ENCODE results near the gene OSBP2. TPM values are rescaled to one million over a fixed set of nuclear protein-coding genes. Genes with fewer than 3 reads are reported as not detected.
A peak's percentile ranks its signal among the peaks of the same experiment; 100 is the strongest.
"Not testable (repeated sequence)": the region's sequence is repeated elsewhere in the genome, so short reads cannot be mapped to it uniquely, and the experiment has no call there.

Gene OSBP2
- total RNA-seq, 1 experiment from 2014 or later: 10.2 TPM

DNA sequence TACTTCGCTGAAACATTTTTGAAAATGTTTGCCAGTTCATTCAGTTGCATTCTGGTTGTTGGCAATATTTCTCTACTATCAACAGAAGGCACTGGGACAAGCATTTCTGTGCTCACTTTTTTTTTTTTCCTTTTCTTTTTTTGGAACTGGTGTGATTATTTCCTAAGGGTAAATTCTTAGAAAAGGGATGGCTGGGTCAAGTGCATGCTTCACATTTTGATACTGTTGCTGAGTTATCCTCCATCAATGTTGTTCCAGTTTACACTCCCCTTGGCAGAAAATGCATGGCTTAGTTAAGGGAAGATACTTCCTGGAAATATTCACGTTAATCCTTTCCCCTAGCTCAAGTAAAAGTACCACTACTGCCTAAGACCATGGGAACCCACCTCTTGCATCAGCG, 81.8 kb downstream of the OSBP2 start:
- Histone ChIP-seq H3K9ac (ENCODE audit: low read length) (no peak overlapping the region), H3K4me2 (ENCODE audit: low read length) (no peak overlapping the region), H3K4me1 (ENCODE audit: insufficient read depth, low read length) (peaks cover 23% of the 10 kb centered on the region), H3K9me3 (ENCODE audit: low read length) (no peaks in the 10 kb centered on the region), H2AFZ (ENCODE audit: low read length) (no peak overlapping the region), H3K27me3 (ENCODE audit: low read length) (no peaks in the 10 kb centered on the region), H3K9me2 (replicated peaks; ENCODE audit: low read length) (no peaks in the 10 kb centered on the region), H4K20me1 (ENCODE audit: low read length) (no peaks in the 10 kb centered on the region), H3F3A (ENCODE audit: low read length, unreplicated experiment) (peaks cover 2% of the 10 kb centered on the region), H3K4me3 (ENCODE audit: low read length) (no peak overlapping the region), H3K79me2 (ENCODE audit: low read length) (no peaks in the 10 kb centered on the region), H3K36me3 (ENCODE audit: low read depth, low read length) (no peaks in the 10 kb centered on the region), H3K27ac (ENCODE audit: low read length) (no peak overlapping the region)
- ChIA-PET CTCF (no interaction called here), POLR2A (ENCODE audit: unreplicated experiment) (no interaction called here)
- ATAC-seq (no peak), DNase-seq (no peak)
- intact Hi-C loops (cut with micrococcal nuclease): no loop called here
- no peak for TF ChIP-seq EZH2 (IDR thresholded peaks at IDR 0.05; ENCODE audit: low read length, unreplicated experiment)
- no peak for TF ChIP-seq EZH2phosphoT487 (IDR thresholded peaks at IDR 0.05; ENCODE audit: borderline replicate concordance, low read length)
- TF ChIP-seq, protein P1, sequence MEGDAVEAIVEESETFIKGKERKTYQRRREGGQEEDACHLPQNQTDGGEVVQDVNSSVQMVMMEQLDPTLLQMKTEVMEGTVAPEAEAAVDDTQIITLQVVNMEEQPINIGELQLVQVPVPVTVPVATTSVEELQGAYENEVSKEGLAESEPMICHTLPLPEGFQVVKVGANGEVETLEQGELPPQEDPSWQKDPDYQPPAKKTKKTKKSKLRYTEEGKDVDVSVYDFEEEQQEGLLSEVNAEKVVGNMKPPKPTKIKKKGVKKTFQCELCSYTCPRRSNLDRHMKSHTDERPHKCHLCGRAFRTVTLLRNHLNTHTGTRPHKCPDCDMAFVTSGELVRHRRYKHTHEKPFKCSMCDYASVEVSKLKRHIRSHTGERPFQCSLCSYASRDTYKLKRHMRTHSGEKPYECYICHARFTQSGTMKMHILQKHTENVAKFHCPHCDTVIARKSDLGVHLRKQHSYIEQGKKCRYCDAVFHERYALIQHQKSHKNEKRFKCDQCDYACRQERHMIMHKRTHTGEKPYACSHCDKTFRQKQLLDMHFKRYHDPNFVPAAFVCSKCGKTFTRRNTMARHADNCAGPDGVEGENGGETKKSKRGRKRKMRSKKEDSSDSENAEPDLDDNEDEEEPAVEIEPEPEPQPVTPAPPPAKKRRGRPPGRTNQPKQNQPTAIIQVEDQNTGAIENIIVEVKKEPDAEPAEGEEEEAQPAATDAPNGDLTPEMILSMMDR (conservative IDR thresholded peaks at IDR 0.05; ENCODE audit: low read depth, low read length): no peak
- BruUV-seq (replicated peaks): no TSS peak

DNA sequence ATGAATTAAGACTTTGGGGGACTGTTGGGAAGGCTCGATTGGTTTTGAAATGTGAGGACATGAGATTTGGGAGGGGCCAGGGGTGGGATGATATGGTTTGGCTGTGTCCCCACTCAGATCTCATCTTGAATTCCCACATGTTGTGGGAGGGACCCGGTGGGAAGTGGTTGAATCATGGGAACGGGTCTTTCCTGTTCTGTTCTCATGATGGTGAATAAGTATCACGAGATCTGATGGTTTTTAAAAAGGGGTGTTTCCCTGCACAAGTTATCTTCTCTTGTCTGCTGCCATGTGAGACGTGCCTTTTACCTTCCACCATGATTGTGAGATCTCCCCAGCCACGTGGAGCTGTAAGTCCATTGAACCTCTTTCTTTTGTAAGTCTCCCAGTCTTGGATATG, 82.5 kb downstream of the OSBP2 start:
- H2AFZ ChIP-seq (ENCODE audit: low read length); ATAC-seq; H4K20me1 ChIP-seq (ENCODE audit: low read length); H3K4me3 ChIP-seq (ENCODE audit: low read length); intact Hi-C loops (cut with micrococcal nuclease); H3K79me2 ChIP-seq (ENCODE audit: low read length); BruUV-seq (replicated peaks); CTCF ChIA-PET; H3K27me3 ChIP-seq (ENCODE audit: low read length); H3K36me3 ChIP-seq (ENCODE audit: low read depth, low read length); H3K9me3 ChIP-seq (ENCODE audit: low read length); H3K27ac ChIP-seq (ENCODE audit: low read length); H3F3A ChIP-seq (ENCODE audit: low read length, unreplicated experiment); H3K9me2 ChIP-seq (replicated peaks; ENCODE audit: low read length); H3K4me2 ChIP-seq (ENCODE audit: low read length); POLR2A ChIA-PET (ENCODE audit: unreplicated experiment); H3K9ac ChIP-seq (ENCODE audit: low read length): not testable (repeated sequence)
- DNase-seq: peak; percentile 18
- peaks cover 29% of the 10 kb centered on the region for H3K4me1 ChIP-seq (ENCODE audit: insufficient read depth, low read length)

DNA sequence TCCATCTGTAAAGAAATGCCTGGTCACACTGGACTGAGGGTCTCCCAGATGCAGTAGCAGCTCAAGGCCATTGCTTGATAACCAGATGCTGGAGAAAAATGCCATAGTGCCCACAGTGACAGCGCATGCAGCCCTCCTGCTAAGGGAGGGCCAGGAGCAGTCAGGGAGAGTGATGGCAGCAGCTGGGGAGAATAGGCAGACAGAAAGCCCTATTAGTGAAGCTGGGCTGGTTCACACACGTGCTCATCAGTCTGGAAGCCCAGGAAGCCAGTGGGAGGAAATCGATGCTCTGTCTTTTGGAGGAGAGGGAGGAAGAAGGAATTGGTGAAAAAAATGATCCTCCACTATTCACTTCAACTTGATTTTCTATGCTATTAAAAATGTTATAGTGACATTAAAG, 82.9 kb downstream of the OSBP2 start:
- Histone ChIP-seq H3K27me3 (ENCODE audit: low read length) (no peaks in the 10 kb centered on the region), H3K4me1 (ENCODE audit: insufficient read depth, low read length) (peaks cover 34% of the 10 kb centered on the region), H2AFZ (ENCODE audit: low read length) (no peak overlapping the region), H4K20me1 (ENCODE audit: low read length) (no peaks in the 10 kb centered on the region), H3K9me2 (replicated peaks; ENCODE audit: low read length) (no peaks in the 10 kb centered on the region), H3F3A (ENCODE audit: low read length, unreplicated experiment) (peaks cover 2% of the 10 kb centered on the region), H3K4me2 (ENCODE audit: low read length) (no peak overlapping the region), H3K36me3 (ENCODE audit: low read depth, low read length) (no peaks in the 10 kb centered on the region), H3K9ac (ENCODE audit: low read length) (no peak overlapping the region), H3K27ac (ENCODE audit: low read length) (no peak overlapping the region), H3K9me3 (ENCODE audit: low read length) (no peaks in the 10 kb centered on the region), H3K4me3 (ENCODE audit: low read length) (no peak overlapping the region), H3K79me2 (ENCODE audit: low read length) (no peaks in the 10 kb centered on the region)
- TF ChIP-seq EZH2phosphoT487 (IDR thresholded peaks at IDR 0.05; ENCODE audit: borderline replicate concordance, low read length) (no peak), EZH2 (IDR thresholded peaks at IDR 0.05; ENCODE audit: low read length, unreplicated experiment) (no peak)
- TF ChIP-seq, protein P1 (conservative IDR thresholded peaks at IDR 0.05; ENCODE audit: low read depth, low read length): no peak
- DNase-seq (no peak), ATAC-seq (no peak)
- intact Hi-C loops (cut with micrococcal nuclease): no loop called here
- ChIA-PET CTCF (no interaction called here), POLR2A (ENCODE audit: unreplicated experiment) (interaction anchor here (0.6 kb wide), 1 partner anchor 430 kb away, joined by 13 read pairs; no protein-coding TSS in a partner anchor)
- BruUV-seq (replicated peaks): no TSS peak

All from PC-3 (cell line).